HTR-8/SVneo (cell line): ENCODE results near the gene UBTD1.
A peak's percentile ranks its signal among the peaks of the same experiment; 100 is the strongest.
"Not testable (repeated sequence)": the region's sequence is repeated elsewhere in the genome, so short reads cannot be mapped to it uniquely, and the experiment has no call there.

Experiments
- DNase-seq: peaks from one replicate; pipeline ENCODE4 v3.0.0; 2011; ENCODE audit warnings: low spot score, mixed read lengths; ENCODE audit not compliant: insufficient read length
- FAIRE-seq: peaks from 2 replicates; lab custom pipeline; 2011; peaks lifted over from hg19 to GRCh38; lab: Jason Lieb, UNC

The UBTD1 gene

DNA sequence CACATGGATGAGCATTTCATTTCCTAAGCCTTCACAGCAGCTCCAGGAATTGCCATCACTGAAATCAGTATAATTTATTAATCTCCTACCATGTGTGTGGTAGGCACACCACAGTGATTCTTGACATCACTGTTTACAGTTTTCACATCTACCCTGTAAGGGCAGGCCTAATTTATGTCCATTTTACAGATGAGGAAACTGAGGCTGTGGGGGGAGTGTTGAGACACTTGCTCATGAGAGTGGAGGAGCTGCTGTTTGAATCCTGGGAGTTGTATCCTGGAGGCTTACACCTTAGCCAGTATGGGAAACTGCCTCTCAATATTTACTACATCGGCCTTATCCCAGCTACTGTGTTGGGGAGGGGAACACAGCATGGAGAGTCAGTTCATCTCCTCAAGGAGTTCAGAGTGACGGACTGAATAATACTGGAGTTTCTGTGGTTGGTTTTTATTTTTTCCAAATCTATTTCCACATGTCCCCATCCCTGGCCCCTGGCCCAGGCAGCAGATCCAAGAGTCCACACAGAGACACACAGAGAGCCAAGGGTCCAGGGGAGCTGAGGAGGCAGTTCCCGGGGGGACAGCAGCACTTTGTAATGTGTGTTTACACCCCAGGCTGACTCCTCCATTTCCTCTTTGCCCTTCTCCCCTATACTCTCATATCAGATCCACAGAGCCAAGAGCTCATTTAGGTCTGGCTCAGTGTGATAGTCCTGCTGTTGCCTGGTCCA, 13.2 kb downstream of the UBTD1 start:
- FAIRE-seq (no peak), DNase-seq (no peak)

GRCh38 chr10:97512993-97513392, 14.3 kb downstream of the UBTD1 start:
- FAIRE-seq = no peak

GRCh38 chr10:97514344-97514743, 15.6 kb downstream of the UBTD1 start:
- FAIRE-seq (no peak), DNase-seq (no peak)

More at GRCh38 chr10:97512993-97513392, 14.3 kb downstream of the UBTD1 start:
- no peak for DNase-seq

DNA sequence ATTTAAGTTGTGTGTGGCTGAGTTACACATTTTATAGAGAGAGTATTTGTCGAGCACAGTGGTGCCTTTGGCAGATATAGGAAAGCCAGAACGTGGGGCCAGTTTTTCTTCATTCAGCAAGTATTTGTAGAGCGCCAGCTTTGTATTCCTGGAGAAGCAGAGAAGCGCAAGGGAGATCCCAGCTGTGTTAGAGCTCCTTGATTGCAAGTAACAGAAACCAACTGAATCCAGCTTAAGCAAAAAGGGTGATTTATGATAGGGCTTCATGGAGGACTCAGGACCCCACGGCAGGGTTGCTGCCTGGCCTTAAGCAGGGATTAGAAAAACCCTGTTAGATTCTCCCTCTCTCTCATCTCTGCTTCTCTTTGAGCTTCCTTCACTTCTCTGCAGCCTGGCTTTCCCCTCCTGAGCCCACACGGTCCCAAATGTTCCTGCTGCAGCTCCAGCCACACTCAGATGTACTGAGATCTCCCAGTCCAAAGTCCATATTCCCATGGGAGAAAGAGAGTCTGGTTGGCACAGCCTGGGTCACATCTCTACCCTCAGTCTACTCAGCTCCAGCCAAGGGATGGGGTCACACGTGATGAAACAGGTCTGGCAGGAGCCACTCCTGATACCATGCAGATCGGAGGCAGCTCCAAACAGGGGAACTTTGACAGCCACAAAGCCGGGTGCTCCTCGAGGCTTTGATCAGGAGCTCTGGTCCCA, 16.7 kb downstream of the UBTD1 start:
- FAIRE-seq = no peak
- DNase-seq = no peak

GRCh38 chr10:97517096-97517750, 18.5 kb downstream of the UBTD1 start:
- peak; percentile 46 for FAIRE-seq
- DNase-seq = no peak

DNA sequence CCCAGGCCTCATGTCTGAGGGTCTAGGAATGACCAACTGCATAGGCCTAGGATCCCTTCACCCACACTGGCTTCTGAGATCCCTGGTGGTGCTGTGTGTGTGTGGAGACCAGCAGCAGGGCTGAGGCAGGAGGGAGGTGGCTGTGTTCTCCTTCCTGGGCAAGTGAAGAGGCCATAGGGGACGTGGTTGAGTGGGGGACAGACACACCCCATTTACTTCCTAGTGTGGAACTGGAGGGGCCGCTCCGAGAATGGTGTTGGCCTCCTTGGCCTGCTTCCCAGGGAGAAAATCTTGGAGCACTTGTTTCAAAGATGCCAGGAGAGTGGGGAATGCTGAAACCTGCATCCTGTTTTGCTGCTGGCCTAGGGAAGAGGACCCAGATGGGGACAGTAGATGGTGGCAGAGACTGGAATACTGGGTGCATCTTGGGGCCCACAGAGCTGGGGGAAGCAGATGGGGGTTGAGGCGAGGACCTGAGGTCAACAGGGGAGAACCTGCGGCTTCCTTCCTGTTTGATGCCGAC, 19.1 kb downstream of the UBTD1 start:
- no peak for DNase-seq
- no peak for FAIRE-seq

DNA sequence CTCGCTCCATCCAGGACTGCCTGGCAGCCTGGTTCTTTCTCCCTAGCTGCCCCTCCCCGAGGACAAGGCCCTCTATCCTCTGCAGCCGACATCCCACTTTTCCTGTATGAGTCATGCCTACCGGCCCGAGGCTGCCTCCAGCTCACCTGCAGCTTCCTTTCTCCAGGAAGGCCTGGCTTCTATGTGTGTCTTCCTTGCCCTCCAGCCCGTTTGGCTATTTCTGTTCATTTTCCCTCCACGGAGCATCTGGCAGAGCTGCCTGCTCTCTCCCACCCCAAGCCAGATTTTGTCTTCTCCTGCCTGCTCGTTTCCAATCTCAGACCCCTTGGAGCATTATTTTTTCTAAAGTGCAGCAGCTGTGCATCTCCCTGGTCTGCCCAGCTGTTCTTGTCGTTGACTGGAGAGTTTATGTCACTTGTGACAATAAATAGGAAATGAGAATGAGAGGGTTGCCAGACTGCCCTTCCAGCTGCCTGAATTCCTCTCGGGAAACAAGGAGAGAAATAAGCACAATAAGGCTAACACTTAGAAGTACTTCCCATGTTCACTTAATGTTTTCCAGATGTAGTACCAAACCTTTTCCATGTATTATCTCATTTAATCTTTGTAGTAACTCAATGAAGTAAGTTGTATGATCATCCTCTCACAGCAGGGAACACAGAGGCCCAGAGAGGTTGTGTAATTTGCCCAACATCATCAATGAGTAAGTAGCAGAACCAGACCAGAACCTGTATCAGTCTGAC, 19.7 kb downstream of the UBTD1 start:
- peak; percentile 77 for FAIRE-seq
- peak; percentile 44 for DNase-seq

- FAIRE-seq = no peak
Measured at GRCh38 chr10:97519342-97519741, 20.6 kb downstream of the UBTD1 start.

GRCh38 chr10:97520520-97520919, 21.8 kb downstream of the UBTD1 start:
- FAIRE-seq = no peak
- no peak for DNase-seq

More at GRCh38 chr10:97519342-97519741, 20.6 kb downstream of the UBTD1 start:
- DNase-seq = no peak

GRCh38 chr10:97520978-97521761, 22.4 kb downstream of the UBTD1 start:
- FAIRE-seq (no peak), DNase-seq (no peak)

DNA sequence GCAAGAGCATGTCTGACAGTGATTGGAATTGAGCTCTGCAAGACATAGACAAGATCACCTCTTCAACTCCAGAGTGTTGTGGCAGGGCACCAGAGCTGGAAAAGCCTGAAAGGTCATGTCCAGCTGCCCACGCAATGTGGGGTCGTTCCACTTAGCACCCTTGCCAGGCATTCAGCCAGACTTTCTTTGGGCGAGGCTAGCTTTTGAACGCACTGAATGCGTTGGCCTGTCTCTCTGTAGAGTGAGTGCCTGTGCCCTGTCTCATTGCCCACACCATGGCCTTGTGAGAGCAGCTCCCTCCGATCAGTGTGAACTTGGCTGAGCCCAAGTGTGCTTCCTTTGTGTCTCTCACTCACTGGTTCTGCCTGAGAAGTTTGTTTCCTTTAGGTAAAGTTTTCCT, 23.3 kb downstream of the UBTD1 start:
- no peak for DNase-seq
- FAIRE-seq = no peak

DNA sequence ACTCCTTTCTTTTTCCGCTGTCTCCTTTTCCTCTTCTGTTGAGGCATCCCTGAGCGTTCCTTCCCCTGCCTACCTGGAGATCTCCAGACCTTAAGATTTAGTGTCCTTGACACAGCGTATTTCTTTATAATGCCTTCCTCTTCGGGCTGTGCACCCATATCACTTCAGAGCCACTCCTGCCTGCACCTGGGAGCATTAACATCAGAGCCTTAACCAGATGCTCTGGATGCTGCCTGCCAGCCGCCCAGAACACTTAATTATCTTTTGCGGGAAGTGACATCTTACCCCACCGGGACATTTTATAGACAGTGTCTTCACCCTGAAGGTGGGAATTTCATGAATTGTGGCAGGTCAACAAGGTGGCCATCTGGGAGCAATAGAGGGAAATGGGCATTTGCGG, 24.2 kb downstream of the UBTD1 start:
- FAIRE-seq (no peak), DNase-seq (no peak)

GRCh38 chr10:97525086-97525485, 26.4 kb downstream of the UBTD1 start:
- FAIRE-seq (no peak), DNase-seq (no peak)

DNA sequence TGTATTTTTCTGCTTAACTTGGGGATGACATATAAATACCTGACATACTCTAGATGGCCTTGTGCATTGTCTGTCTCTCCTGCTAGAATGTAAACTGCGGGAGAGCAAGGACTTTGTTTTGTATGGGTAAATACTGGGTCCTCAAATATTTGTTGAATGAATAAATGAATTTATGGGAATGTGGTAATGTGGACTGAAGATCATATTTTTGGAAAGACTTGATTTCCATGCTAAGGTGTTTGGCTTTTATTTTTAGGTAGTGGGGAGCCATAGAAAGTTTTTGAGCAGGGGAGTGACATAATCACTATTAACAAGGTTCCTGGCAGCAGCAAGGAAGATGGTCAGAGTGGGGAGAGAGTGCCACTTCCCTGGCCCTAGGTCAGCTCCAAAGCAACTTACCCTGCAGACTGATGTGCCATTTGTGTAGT, 27.0 kb downstream of the UBTD1 start:
- DNase-seq = no peak
- FAIRE-seq = no peak

DNA sequence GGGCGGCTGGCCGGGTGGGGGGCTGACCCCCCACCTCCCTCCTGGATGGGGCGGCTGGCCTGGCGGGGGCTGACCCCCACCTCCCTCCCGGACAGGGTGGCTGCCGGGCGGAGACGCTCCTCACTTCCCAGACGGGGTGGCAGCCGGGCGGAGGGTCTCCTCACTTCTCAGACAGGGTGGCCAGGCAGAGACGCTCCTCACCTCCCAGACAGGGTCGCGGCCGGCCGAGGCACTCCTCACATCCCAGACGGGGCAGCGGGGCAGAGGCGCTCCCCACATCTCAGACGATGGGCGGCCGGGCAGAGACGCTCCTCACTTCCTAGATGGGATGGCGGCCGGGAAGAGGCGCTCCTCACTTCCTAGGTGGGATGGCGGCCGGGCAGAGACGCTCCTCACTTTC, 30.2 kb downstream of the UBTD1 start:
- FAIRE-seq, DNase-seq: not testable (repeated sequence)

- no peak for DNase-seq
- FAIRE-seq = no peak
Measured at GRCh38 chr10:97529685-97530465, 31.2 kb downstream of the UBTD1 start.

GRCh38 chr10:97531401-97531986, 32.8 kb downstream of the UBTD1 start:
- FAIRE-seq (no peak), DNase-seq (no peak)

- FAIRE-seq = peak; percentile 83
- DNase-seq = peak; percentile 41
Measured at GRCh38 chr10:97532935-97533671, 34.4 kb downstream of the UBTD1 start.
